ENCODE results near the gene KRT33A.

The KRT33A gene

DNA sequence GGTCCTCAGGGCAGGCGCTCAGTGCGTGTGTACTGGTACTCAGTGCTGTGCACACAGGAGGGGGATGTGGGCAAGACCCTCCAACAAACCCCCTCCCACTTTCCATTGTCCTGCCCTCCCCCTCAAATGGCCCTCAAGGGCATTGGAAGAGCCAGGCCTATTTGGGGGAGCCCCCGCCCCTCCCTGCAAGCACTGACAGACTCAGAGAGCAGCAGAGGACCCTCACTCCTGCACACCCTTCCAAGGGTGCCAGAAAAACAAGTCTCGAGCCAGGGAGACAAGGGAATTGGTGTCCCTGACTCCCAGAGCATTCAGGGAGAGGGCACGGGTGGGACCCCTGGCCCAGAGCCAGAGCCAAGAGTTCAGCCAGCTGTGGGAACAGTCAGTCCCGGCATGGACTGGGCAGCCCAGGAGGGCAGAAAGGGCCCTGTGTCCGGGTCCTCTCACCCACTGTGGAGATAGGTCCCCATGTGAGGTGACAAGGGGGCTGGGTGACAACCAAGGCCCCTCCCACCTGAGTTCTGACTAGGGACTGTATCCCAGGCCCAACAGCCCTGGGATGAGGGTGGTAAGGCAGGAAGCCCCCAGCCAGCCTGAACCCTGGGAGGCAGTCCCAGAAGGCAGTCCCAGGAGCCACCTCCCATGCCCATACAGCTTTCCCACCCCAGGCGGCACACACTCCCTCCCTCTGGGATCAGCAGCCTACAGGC lies 23.1 kb downstream of the KRT33A start:
- no peak for DNase-seq

DNA sequence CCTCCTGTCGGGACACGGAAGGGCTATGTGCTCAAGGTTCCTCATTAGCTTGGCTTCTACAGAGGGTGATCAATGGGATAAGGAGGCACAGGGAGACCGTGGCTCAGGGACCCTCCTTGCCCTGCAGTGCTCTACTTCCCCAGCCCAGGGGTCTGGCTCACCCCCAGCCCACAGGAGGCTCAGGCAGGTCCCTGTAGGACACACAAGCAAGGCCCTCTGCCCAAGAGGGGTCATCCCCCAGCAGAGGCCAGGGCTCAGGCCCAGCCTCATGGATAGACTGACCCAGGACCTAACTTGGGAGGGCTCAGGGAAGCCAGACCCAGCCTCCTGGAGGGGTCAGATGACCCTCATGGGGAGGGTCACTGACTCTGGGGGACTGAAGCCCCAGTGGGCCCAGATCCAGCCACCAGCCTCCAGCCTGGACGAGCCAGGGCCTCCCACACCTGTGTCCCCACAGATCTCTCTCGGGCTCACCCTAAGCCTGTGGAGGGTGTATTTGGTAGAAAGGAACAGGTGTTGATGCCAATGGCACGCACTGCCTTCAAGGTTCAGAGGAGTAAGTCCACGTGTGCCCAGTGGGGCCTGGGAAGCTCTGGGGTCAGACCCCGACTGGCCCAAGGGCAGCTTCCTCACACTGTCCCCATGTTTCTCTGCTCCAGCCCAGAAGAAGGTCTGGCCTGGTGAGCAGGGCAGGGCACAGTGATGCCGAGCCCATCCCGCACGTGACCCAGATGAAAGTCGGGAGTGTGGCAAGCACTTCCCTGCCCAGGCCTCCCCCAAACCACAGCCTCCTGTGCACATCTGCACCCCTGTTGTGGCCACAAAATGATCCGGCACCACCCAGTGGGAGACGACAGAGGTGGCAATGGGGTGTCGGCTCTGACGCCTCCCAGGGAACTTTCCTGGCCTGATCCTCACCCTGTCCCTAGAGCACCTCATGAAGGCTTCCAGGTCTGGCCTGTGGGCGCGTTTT lies 24.2 kb downstream of the KRT33A start:
- no peak for DNase-seq

DNA sequence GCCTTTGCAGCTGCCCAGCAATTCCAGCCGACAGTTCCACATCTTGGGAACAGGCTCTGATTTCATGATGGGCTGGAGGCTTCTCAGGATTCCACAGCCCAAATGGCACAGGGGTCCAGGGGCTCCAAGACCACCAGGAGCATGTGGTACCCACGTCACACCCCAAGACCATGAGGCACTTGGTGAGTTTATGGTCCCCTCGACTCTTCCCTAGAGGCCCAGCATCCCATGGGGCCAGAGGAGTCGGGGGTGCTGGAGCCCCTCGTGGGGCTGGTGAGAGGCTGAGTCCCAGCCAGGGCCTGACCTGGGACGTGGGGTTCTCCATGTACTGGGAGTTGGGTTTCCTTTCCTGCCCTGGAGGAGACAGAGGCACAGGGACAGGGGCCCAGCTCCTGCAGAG lies 25.0 kb downstream of the KRT33A start:
- DNase-seq, result no peak

DNA sequence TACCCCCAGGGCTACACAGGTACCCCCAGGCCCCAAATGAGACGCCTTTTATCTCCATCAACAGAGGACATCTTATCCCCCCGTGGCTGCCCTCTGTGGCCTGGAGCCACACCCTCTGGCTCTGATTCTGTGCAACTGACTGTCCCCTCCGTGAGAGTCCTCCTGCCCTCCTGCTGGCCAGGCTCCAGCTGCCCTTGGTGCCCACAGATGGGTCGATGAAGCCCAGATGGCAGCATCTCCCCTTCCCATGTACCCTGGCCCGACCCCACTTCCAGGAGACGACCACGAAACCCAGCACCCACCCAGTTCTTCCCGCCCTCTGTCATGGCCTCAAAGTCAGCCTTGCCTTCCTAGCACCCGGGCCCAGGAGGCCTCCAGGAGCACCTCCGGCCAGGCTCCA lies 25.5 kb downstream of the KRT33A start:
- DNase-seq, result no peak

DNA sequence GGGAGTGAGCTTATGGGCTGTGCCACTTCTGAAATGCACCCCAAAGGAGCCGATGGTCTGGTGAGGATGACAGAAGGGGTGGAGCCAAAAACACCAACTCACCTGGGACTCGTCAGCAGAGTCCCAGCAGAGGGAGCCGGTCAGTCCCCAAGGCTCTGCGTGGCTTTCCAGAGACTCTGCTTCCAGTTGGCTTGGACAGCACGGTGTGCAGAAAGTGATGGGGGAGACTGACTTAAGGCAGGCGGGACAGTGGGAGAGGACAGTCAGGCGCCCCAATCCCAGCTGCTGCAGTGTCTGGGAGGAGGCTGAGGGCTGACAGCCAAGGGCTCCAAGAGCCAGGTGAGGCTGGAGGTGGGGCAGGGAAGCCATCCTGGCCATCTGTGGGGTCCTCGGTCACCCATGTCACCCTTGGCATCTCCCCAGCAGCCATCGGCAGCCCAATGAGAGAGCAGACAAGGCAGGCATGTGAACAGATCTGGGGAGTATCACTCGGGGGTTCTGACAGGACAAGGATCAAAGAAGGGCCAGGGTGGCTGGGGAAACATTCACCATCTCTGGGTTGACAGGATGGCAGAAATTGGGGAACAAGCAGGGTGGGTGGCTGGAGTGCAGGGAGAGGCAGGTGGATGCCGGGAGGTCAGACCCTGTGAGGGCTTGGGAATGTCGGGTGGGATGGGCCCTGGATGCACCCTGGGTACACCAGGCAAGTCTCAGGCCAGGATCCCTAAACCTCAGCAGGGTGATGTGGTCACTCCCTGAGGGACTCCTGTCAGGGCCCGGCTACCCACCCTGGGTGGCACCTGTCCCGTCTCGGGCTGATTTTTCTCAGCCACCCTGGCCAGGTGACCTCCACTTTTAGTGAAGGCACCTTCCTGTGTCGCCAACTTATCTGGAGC lies 26.2 kb downstream of the KRT33A start:
- no peak for DNase-seq

DNA sequence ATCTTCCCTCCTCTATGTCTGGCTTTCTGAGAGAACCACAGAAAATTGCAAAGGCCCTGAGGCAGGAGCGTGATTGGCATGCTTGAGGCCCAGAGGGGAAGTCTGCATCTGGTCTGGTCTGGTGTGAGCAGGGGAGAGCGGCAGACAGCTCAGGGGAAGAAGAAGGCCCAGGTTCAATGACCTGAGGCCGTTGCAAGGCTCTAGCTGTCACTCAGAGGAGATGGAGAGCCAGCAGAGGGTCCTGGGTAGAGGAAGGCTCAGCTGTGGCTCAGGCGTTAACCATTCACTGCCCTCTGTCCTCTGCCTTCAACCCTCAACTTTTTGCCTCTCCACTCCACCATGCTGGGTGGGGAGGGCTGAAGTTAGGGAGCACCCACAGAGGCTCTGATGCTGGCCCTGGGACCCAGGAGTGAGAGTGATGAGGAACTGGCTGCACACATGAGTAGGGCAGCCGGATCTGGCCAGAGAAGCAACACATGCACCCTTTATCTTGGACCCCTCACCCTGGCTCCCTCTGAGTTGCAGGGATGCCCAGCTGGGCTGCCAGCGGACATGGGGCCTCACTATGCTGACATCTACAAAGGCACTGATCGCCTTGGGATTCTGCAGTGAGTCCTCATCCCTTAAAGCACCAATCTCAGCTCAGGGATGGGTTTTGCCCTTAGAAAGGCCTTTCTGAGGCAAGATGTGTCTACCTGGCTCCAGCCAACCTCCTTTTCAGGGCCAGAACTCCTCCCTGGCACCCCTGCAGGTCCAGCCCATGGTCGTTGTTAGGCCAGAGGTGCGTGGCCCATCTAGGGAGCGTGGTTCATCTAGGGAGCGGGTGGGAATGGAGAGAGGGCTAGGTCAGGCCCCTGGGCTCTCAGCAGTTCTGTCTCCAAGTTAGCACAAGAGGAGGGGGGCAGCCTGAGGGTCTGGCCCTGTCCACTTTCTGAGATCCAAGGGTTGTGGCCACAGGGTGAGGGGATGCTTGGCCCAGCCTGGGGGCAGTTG lies 27.4 kb downstream of the KRT33A start:
- no peak for DNase-seq

DNA sequence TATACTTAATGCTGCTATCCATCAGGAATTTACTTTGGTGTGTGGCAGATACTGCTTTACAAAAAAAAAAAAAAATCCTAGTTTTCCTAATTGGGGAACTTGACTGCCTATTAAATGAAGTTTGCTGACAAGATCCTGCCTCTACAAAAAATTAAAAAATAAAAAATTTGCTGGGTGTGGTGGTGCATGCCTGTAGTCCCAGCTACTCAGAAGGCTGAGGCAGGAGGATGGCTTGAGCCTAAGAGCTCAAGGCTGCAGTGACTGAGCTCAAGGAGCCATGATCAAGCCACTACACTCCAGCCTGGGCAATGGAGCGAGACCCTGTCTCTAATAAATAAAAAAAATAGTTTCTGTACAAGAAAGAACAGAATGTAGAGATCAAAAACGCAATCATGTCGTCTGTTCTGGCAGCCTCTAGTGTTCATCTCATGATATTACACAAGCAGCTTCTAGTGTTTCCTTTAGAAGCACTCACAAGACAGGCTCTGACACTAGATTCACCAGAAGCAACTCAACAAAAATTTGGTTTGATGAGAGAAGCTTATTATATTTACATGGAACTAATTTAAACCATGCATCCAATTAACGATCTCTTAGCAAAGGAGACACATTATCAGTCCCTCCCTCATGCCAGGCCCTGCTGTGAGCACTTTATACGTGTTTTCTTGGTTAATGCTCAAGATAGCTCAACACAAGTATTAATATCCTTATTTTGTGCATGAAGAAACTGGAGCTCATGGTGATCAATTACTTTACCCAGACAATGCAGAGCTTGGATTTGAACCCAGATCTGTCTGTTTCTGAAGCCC lies 28.3 kb downstream of the KRT33A start:
- DNase-seq, result no peak

DNA sequence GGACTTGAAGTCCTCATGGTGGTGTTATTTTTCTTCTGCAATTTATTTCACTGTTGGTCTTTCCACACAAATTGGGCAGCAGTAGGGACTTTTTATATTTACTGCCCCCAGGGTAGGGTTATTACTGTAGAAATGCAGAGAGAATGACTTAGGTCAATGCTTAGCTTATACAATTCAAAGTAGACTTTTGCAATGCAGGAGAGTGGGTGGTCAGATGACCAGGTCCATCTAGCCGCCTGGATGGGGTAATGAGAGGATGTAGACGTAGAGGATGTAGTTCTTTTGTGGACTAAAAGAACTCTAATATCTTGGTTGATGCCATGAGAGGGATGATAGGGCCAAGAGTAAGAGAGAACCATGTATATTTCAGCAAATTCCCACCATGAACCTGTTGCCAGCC lies 32.4 kb downstream of the KRT33A start:
- no peak for DNase-seq

DNA sequence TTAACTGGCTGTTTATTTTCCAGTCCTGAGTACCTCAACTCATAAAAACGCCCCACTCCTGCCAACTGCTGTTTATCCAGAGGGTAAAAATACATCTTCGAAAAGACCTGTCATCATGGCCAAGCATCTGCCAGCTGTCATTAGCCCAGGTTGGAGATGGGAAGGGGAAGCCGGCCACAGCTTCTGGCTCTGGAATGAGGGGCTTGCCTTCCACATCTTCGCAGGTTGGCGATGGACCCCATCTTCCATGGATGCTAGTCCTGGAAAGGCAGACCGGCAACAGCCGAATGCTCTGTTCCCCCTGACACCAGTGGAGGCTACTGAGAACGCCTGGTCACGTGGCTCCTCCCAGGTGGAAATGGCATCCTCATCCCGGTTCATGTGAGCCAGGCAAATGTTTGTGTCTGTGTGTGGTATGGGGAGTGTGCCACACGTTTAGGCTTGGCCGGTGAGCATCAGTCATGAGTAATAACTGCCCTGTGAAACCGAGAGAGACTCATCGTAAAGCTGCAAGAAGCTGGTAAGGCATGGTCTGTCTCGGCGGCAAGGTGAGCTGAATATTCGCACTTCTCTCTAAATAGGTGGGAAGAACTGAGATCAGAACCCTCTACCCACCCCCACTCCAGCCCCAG lies 34.7 kb downstream of the KRT33A start:
- no peak for DNase-seq

DNA sequence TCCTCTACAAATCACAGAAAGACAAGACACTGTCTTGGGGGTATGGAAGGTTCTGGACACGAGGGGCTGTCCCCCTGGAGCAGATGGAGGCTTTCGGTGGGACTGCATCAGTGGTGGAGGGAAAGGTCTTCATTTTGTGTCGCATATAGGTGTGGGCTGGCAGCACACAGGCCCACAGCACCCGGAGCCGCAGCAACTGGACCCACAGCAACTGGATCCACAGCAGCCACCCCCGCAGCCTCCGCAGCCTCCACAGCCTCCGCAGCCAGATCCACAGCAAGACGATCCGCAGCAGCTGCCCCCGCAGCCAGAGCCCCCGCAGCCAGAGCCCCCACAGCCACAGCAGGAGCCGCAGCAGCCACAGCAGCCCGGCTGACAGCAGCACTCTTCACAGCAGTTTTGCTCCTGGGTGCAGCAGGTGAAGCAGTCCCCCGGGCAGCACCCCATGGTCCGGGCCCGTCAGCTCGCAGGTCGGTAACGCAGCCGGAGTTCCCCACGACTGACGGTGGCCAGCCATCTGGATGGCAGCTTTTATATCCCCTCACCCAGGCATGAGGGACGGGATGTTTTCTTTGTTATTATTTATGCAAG lies 35.3 kb downstream of the KRT33A start, which contains the start of gene KRTAP17-1:
TSS of gene KRTAP17-1 (minus strand) at position 507 of the 591 bp plus-strand sequence. CDS start at position 447, 60 bp downstream.
- DNase-seq, result no peak

DNA sequence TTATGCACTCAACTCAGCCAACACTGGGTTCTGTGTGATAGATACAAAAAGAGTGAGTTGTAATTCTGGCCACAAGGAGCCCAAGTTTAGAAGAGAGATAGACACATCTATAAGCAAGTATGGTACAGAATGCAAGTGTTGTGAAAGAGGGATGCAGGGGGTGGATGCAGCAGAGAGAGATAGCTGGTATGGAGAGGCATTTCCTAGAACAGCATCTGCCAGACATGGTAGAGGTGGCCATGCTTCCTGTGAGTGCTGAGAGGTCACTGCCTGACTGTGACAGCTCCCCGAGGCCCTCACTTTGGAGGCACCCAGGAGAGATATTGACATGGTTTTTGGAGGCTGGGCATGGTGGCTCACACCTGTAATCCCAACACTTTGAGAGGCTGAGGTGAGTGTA lies 39.5 kb downstream of the KRT33A start:
- DNase-seq, result no peak

DNA sequence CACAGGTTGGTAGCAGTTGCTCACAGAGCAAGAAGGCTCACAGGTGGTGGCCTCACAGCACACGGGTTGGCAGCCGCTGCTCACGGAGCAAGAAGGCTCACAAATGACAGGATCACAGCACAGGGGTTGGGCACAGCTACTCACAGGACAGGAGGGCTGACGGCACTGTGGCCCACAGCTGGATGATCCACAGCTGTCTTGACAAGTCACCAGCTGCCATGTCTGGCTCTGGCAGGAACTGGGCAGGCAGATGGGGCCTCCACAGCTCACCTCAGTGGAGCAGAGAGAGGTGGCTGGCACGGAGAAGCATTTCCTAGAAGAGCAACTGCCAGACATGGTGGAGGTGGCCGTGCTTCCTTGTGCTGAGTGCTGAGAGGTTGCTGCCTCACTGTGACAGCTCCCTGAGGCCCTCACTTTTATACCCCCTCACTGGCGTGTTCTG lies 41.7 kb downstream of the KRT33A start, which contains the start of gene KRTAP16-1:
TSS of gene KRTAP16-1 (minus strand) at position 392 of the 442 bp plus-strand sequence. CDS start at position 336, 56 bp downstream.
- DNase-seq, result no peak

DNA sequence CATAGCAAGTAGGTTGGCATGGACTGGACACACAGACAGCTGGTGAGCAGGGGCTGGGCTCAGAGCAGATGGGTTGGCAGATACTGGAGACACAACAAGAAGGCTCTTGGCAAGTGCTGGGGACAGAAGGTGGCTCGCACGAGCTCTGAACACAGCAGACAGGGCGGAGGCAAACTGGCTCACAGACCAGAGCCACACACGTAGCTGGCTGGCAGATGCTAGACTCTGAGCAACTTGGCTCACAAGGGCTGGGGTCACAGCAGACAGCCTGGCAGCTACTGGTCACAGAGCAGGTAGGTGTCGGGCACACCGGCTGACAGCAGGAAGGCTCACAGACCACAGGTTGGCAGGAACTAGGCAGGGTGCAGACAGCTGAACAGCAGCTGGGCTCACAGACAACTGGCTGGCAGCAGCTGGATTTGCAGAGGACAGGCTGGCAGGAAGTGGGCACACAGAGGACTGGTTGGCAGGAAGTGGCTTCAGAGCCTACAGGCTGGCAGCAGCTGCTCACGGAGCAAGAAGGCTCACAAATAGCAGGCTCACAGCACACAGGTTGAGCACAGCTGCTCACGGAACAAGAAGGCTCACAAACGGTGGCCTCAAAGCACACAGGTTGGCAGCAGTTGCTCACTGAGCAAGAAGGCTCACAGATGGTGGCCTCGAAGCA lies 42.2 kb downstream of the KRT33A start:
- no peak for DNase-seq

DNA sequence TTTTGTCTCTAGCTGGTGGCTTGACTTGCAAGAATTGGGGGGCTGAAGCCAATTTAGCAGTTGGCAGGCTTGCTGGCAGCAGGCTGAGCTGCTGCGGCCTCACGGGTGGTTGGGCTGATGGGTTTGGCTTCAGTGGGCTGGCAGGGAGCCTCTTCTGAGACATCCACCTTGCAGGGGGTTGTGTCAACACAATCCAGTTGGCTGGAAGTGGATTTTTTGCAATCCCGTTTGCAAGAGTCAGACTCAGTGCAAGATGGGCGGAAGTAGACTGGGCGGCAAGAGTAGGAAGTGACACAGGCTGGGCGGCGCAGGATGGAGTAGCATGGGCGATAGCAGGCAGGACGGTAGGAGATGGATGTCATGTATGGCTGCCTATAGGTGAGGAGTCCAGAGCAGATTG lies 43.0 kb downstream of the KRT33A start:
- DNase-seq, result no peak

DNA sequence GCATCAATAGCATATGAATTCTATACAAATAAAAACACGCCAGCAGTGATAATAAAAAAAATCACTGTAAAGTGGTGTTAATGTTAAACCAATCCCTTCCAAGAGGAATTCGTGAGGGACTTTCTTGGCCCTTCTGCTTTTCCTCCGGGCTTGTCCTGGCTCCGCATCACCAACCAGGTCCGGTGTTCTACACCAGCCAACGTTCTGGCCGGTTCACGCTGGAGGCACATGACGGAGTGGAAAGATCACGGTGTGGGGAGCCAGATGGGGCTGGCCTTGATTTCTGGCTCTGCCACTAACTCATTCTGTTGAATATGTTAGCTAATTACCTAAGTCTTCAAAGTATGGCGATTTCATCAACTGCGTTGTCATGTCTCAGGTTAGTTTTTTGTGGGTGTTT lies 46.5 kb downstream of the KRT33A start:
- no peak for DNase-seq

DNA sequence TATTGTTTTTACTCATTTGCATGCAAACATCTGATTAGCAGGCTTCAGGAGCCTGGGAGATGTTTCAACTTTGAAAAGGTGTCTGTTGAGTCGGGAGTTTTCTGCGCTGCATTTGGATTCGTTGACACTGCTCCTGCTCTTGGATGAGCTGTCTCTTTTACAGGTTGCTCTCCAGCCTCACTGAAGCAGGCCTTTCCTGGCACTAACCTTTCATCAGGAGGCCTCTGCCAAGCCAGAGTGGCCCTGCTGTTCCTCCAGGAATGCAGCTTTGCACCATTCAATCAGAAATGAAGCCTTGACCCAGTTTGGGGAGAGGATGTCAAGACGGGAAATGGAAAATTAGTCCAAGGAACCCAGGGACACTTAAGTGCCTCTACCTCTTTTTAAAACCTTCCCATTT lies 47.6 kb downstream of the KRT33A start:
- no peak for DNase-seq

DNA sequence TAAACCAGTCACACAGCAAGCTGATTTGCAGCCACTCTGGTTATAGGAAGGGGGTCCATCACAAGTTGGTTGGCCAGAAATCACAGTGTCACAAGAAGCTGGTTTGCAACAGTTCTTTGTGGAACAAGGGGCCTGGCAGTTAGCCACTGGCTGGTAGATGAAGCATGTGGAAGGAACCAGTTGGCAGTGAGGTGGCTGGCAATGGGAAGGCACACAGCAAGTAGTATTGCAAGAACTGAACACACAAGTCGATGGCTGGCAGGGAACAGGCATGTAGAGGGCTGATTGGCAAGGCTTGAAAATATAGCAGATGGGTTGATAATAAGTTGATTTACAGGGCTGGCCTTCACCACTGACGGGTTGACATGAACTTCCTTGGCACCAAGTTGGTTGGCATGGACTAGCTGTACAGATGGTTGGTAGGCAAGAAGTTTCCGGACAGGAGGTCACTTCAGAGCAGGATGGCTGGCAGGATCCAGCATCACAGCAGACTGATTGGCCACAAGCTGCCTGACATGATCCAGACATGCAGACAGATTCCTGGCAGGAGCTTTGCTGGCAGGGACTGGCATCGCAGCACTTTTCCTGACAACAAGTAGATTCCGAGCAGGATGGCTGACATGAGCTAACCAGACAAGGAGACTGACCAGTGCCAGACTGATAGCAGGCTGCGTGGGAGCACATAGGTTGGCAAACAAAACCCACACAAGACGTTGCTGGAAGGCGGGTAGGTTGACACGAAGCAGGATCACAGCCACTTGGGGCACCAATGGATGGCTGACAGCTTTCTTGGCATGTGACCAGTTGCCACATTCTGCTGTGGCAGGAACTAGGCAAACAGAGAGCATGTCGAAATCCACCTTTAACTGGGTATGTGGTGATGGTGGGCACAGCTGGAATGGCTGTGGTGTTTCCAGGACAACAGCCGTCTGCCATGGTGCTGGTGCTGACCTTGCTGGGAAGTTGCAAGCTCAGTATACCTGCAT lies 48.4 kb downstream of the KRT33A start, which contains the start of gene KRTAP29-1:
TSS of gene KRTAP29-1 (minus strand) at position 936 of the 986 bp plus-strand sequence. CDS start at position 936, 0 bp downstream.
- DNase-seq, result no peak

All from T1000 (cell line).